ENCODE results near the gene DNAL1. TPM values are rescaled to one million over a fixed set of nuclear protein-coding genes. Genes with fewer than 3 reads are reported as not detected.

The DNAL1 gene
- polyA plus RNA-seq, 1 donor (not counting 4 experiments of a cell fraction or from before 2014, with no cell fraction given) = 8.4 TPM

GRCh38 chr14:73729556-73730265 is 84.9 kb downstream of the DNAL1 start:
- Histone ChIP-seq H3K27ac (ENCODE audit: control insufficient read depth, insufficient read depth, low read length) (no peak overlapping the region), H3K9ac (ENCODE audit: control insufficient read depth, extremely low read depth, insufficient read depth, low read length) (no peak overlapping the region), H4K20me1 (ENCODE audit: control insufficient read depth, extremely low read depth, insufficient read depth, low read length) (no peaks in the 10 kb centered on the region), H3K27me3 (ENCODE audit: control insufficient read depth, extremely low read depth, insufficient read depth, low read length) (no peaks in the 10 kb centered on the region), H2AFZ (ENCODE audit: control insufficient read depth, low read length) (no peak overlapping the region), H3K79me2 (ENCODE audit: control insufficient read depth, insufficient read depth, low read length) (peaks cover 33% of the 10 kb centered on the region), H3K9me3 (ENCODE audit: control insufficient read depth, low read depth, low read length) (no peaks in the 10 kb centered on the region), H3K36me3 (ENCODE audit: control insufficient read depth in 2 of 2, extremely low read depth in 1 of 2, insufficient read depth in 2 of 2, low read length in 2 of 2) (peaks cover 40 to 49% of the 10 kb centered on the region in 2 experiments), H3K4me3 (ENCODE audit: control insufficient read depth in 2 of 3, extremely low read depth in 1 of 3, insufficient read depth in 2 of 3, low read depth in 1 of 3, low read length in 3 of 3) (no peak overlapping the region), H3K9me1 (ENCODE audit: control insufficient read depth, extremely low read depth, insufficient read depth, low read length) (no peaks in the 10 kb centered on the region), H3K4me2 (ENCODE audit: control insufficient read depth, extremely low read depth, insufficient read depth, low read depth, low read length) (no peak overlapping the region), H3K4me1 (ENCODE audit: control insufficient read depth, extremely low read depth, insufficient read depth, low read length) (peaks cover 13% of the 10 kb centered on the region)
- no peak for FAIRE-seq
- dilution Hi-C loops (cut with MboI; ENCODE audit: extremely low pct_ligation_motif_present, low sequenced_read_pairs) = no loop called here
- DNase-seq (ENCODE audit: low read depth, low spot score) = no peak
- no peak for TF ChIP-seq EZH2 (IDR thresholded peaks at IDR 0.05; ENCODE audit: low read length)

- peaks cover 34 to 43% of the 10 kb centered on the region in 2 experiments for H3K36me3 ChIP-seq (ENCODE audit: control insufficient read depth in 2 of 2, extremely low read depth in 1 of 2, insufficient read depth in 2 of 2, low read length in 2 of 2)
- peaks cover 43% of the 10 kb centered on the region for H3K79me2 ChIP-seq (ENCODE audit: control insufficient read depth, insufficient read depth, low read length)
- H3K9me1 ChIP-seq (ENCODE audit: control insufficient read depth, extremely low read depth, insufficient read depth, low read length) = no peaks in the 10 kb centered on the region
- H3K9me3 ChIP-seq (ENCODE audit: control insufficient read depth, low read depth, low read length) = no peaks in the 10 kb centered on the region
- no peak overlapping the region for H2AFZ ChIP-seq (ENCODE audit: control insufficient read depth, low read length)
- no peak overlapping the region for H3K27ac ChIP-seq (ENCODE audit: control insufficient read depth, insufficient read depth, low read length)
- DNase-seq (ENCODE audit: low read depth, low spot score) (no peak), FAIRE-seq (no peak)
- no peak overlapping the region for H3K4me2 ChIP-seq (ENCODE audit: control insufficient read depth, extremely low read depth, insufficient read depth, low read depth, low read length)
- TF ChIP-seq EZH2 (IDR thresholded peaks at IDR 0.05; ENCODE audit: low read length) (no peak), CTCF (optimal IDR thresholded peaks at IDR 0.05 in 1 of 3, IDR thresholded peaks at IDR 0.05 in 1 of 3, conservative IDR thresholded peaks at IDR 0.05 in 1 of 3; ENCODE audit: extremely low read depth in 1 of 3, insufficient read depth in 2 of 3, low read length in 3 of 3) (peak in 1 of 3 experiments; percentile 18)
- no peak overlapping the region for H3K4me3 ChIP-seq (ENCODE audit: control insufficient read depth in 2 of 3, extremely low read depth in 1 of 3, insufficient read depth in 2 of 3, low read depth in 1 of 3, low read length in 3 of 3)
- dilution Hi-C loops (cut with MboI; ENCODE audit: extremely low pct_ligation_motif_present, low sequenced_read_pairs) = no loop called here
- peaks cover 10% of the 10 kb centered on the region for H3K4me1 ChIP-seq (ENCODE audit: control insufficient read depth, extremely low read depth, insufficient read depth, low read length)
- no peaks in the 10 kb centered on the region for H3K27me3 ChIP-seq (ENCODE audit: control insufficient read depth, extremely low read depth, insufficient read depth, low read length)
- H4K20me1 ChIP-seq (ENCODE audit: control insufficient read depth, extremely low read depth, insufficient read depth, low read length) = no peaks in the 10 kb centered on the region
- H3K9ac ChIP-seq (ENCODE audit: control insufficient read depth, extremely low read depth, insufficient read depth, low read length) = no peak overlapping the region
These were observed 86.3 kb downstream of the DNAL1 start for GRCh38 chr14:73731111-73731510.

Measured in keratinocyte (primary cell).